CD4-positive, CD25-positive, alpha-beta regulatory T cell (primary cell): ENCODE data around the gene NBR1. TPM values are rescaled to one million over a fixed set of nuclear protein-coding genes. Genes with fewer than 3 reads are reported as not detected.
"Not testable (repeated sequence)": the region's sequence is repeated elsewhere in the genome, so short reads cannot be mapped to it uniquely, and the experiment has no call there.

ENCODE experiments used
- ATAC-seq, 2 donors: fragments of 150-1000 bp; cut with Tn5 transposase; one replicate each; pipeline ENCODE4 v1.10.0; 2021; ENCODE audit warnings: low read depth in 2 of 2, moderate number of reproducible peaks in 2 of 2, moderate library complexity in 1 of 2
- DNase-seq, 3 donors: peaks; one replicate each; pipeline versions ENCODE4 v3.0.0 to v3.0.0-alpha.2; 2012 to 2022; ENCODE audit warnings: mixed read lengths in 1 of 3
- H3K27ac ChIP-seq: one replicate; pipeline ENCODE4 v1.7.0; 2013; ENCODE audit warnings: mild to moderate bottlenecking, low read length; ENCODE audit not compliant: insufficient read depth, poor library complexity, severe bottlenecking
- H3K27me3 ChIP-seq: one replicate; pipeline ENCODE4 v1.7.0; 2013; ENCODE audit warnings: low read length; ENCODE audit not compliant: control insufficient read depth, insufficient read depth
- H3K36me3 ChIP-seq: one replicate; pipeline ENCODE4 v1.7.0; 2013; ENCODE audit warnings: mild to moderate bottlenecking, low read length, moderate library complexity; ENCODE audit not compliant: control insufficient read depth, insufficient read depth
- H3K4me1 ChIP-seq: 2 replicates; pipeline ENCODE4 v1.7.0; 2013; ENCODE audit warnings: mild to moderate bottlenecking, low read length; ENCODE audit not compliant: insufficient read depth, control insufficient read depth, poor library complexity, severe bottlenecking
- H3K4me3 ChIP-seq: one replicate; pipeline ENCODE4 v1.7.0; 2013; ENCODE audit warnings: low read depth, mild to moderate bottlenecking, low read length, moderate library complexity
- H3K9me3 ChIP-seq, 2 experiments: 1 replicate in 1 of 2; 2 replicates in 1 of 2; pipeline ENCODE4 v1.7.0; 2013; ENCODE audit warnings: low read length in 2 of 2, mild to moderate bottlenecking in 1 of 2, moderate library complexity in 1 of 2; ENCODE audit not compliant: control insufficient read depth in 2 of 2
- H3K27ac Mint-ChIP-seq, 3 donors: one replicate each; pipeline ENCODE4 v1.8.0; 2020 to 2022; ENCODE audit warnings: mild to moderate bottlenecking in 3 of 3, mixed read lengths in 3 of 3, moderate library complexity in 2 of 3
- H3K27me3 Mint-ChIP-seq: one replicate; pipeline ENCODE4 v1.8.0; 2022; ENCODE audit warnings: mild to moderate bottlenecking, mixed read lengths
- H3K36me3 Mint-ChIP-seq: one replicate; pipeline ENCODE4 v1.8.0; 2020; ENCODE audit warnings: mixed read lengths
- H3K4me1 Mint-ChIP-seq, 4 donors: one replicate each; pipeline ENCODE4 v1.8.0; 2020 to 2022; ENCODE audit warnings: mixed read lengths in 4 of 4, mild to moderate bottlenecking in 1 of 4
- H3K4me3 Mint-ChIP-seq, 4 donors: one replicate each; pipeline ENCODE4 v1.8.0; 2020 to 2022; ENCODE audit warnings: mild to moderate bottlenecking in 4 of 4, mixed read lengths in 4 of 4, moderate library complexity in 3 of 4
- H3K9me3 Mint-ChIP-seq, 7 donors: one replicate each; pipeline ENCODE4 v1.8.0; 2020 to 2022; ENCODE audit warnings: mixed read lengths in 7 of 7, mild to moderate bottlenecking in 3 of 7, moderate library complexity in 2 of 7
- polyA plus RNA-seq, 4 donors: library from polyadenylated mRNA; unstranded; fragments of 300-500 nt; fragmentation: Illumina TruSeq; gene quantifications; one replicate each; pipeline ENCODE4 v1.2.3, GENCODE V29; 2021
- total RNA-seq: library from RNA; stranded (reverse); gene quantifications from one replicate; pipeline ENCODE4 v1.2.3, GENCODE V29; 2022

NBR1 gene
- total and polyA plus RNA-seq, 5 donors from 2014 or later, result 65.0 to 104 (median 94.6) TPM

DNA sequence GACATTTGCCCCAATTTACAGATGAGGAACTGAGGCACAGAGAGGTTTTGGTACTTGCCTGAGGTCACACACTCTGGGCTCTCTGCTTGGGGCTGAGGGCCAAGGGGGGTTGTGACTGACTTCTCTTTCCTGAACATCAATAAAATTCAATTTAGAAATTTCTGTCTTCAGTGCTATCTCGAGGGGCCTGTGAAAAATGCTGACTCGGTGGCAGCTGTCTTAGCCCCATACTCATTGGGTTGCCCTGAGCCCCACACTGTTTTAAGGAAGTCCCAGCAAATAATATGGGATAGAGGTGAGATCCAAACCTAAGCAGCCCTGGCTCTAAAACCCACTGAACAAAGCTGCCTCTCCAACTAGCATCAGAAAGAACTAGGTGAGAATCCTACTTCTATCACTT is 38.9 kb upstream of the NBR1 start:
- H3K9me3 ChIP-seq, result no peaks in the 10 kb centered on the region
- H3K27me3 ChIP-seq, result no peaks in the 10 kb centered on the region
- H3K4me1 Mint-ChIP-seq, result peaks cover 0 to 30% (median 13%) of the 10 kb centered on the region in 4 donors
- peaks cover 28% of the 10 kb centered on the region for H3K36me3 Mint-ChIP-seq
- H3K4me3 ChIP-seq, result no peak overlapping the region
- peaks cover 18% of the 10 kb centered on the region for H3K36me3 ChIP-seq
- no peak for ATAC-seq
- no peak overlapping the region for H3K4me3 Mint-ChIP-seq
- no peak overlapping the region for H3K27ac ChIP-seq
- peaks cover 0 to 2% (median 0%) of the 10 kb centered on the region in 7 donors for H3K9me3 Mint-ChIP-seq
- H3K4me1 ChIP-seq, result peaks cover 4% of the 10 kb centered on the region
- no peaks in the 10 kb centered on the region for H3K27me3 Mint-ChIP-seq
- DNase-seq, result no peak
- no peak overlapping the region for H3K27ac Mint-ChIP-seq

- not testable (repeated sequence) for H3K4me3 Mint-ChIP-seq, H3K27me3 Mint-ChIP-seq, H3K9me3 ChIP-seq, ATAC-seq, DNase-seq, H3K27me3 ChIP-seq, H3K27ac ChIP-seq, H3K4me1 ChIP-seq, H3K4me3 ChIP-seq, H3K9me3 Mint-ChIP-seq
- Mint-ChIP-seq H3K36me3 (peaks cover 22% of the 10 kb centered on the region), H3K27ac (peak overlapping the region in 2 of 3 donors; percentile 79 to 81), H3K4me1 (peaks cover 0 to 21% (median 11%) of the 10 kb centered on the region in 4 donors)
- H3K36me3 ChIP-seq, result peaks cover 16% of the 10 kb centered on the region
Measured at GRCh38 chr17:43133439-43133838, 37.6 kb upstream of the NBR1 start.

DNA sequence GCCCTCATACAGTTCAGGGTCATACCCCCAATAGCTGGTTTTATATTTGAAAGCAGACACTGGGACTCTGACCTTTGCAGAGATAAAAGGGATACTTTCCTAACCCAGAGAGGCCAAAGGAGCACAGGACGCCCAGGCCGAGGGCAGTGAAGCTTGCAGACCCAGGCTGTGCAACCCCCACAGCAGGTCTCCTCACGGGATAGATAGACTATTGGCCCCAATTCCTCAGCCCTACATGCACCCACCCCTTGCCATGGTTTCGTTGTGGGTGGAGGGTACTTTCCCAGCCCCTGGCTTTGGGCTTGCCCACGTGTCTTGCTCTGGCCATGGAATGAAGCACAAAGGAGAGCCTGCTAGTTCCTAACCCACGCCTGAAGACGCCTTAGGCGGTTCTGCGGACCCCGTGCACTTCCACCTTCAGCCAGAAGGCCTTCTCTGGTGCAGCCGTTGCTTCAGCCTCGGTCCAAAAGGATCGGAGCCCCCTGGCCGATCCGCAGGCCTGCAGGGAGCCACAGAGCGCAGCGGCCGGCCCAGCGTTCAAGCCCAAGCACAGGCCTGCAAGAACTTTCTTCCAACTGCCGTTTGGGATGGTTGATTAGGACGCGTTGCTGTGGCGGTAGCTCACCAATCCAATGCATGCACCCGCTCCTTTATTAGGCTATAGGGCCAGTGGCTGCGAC is 36.1 kb upstream of the NBR1 start:
- Histone ChIP-seq H3K4me3 (no peak overlapping the region), H3K4me1 (peaks cover 4% of the 10 kb centered on the region), H3K9me3 (no peaks in the 10 kb centered on the region), H3K36me3 (peaks cover 10% of the 10 kb centered on the region), H3K27me3 (no peaks in the 10 kb centered on the region), H3K27ac (no peak overlapping the region)
- ATAC-seq (no peak), DNase-seq (no peak)
- peaks cover 18% of the 10 kb centered on the region for H3K36me3 Mint-ChIP-seq
- H3K27me3 Mint-ChIP-seq, result no peaks in the 10 kb centered on the region
- H3K4me1 Mint-ChIP-seq, result peaks cover 0 to 13% (median 11%) of the 10 kb centered on the region in 4 donors
- H3K4me3 Mint-ChIP-seq, result no peak overlapping the region
- H3K9me3 Mint-ChIP-seq, result peaks cover 0 to 2% (median 0%) of the 10 kb centered on the region in 7 donors
- peak overlapping the region in 1 of 3 donors; percentile 38 for H3K27ac Mint-ChIP-seq

- Mint-ChIP-seq H3K4me3 (no peak overlapping the region), H3K27ac (no peak overlapping the region), H3K36me3 (peaks cover 21% of the 10 kb centered on the region), H3K27me3 (no peaks in the 10 kb centered on the region), H3K9me3 (peaks cover 0 to 2% (median 0%) of the 10 kb centered on the region in 7 donors), H3K4me1 (peaks cover 0 to 13% (median 11%) of the 10 kb centered on the region in 4 donors)
- H3K36me3 ChIP-seq, result peaks cover 10% of the 10 kb centered on the region
- no peak for ATAC-seq
- DNase-seq, result no peak
- H3K27me3 ChIP-seq, result no peaks in the 10 kb centered on the region
- H3K4me3 ChIP-seq, result no peak overlapping the region
- H3K9me3 ChIP-seq, result no peaks in the 10 kb centered on the region
- peaks cover 3% of the 10 kb centered on the region for H3K4me1 ChIP-seq
- no peak overlapping the region for H3K27ac ChIP-seq
Measured at GRCh38 chr17:43135454-43135819, 35.6 kb upstream of the NBR1 start.

- not testable (repeated sequence) for H3K4me1 ChIP-seq, H3K27ac ChIP-seq, H3K27me3 Mint-ChIP-seq, H3K27me3 ChIP-seq, H3K4me1 Mint-ChIP-seq, H3K9me3 ChIP-seq, DNase-seq, H3K4me3 ChIP-seq, ATAC-seq, H3K9me3 Mint-ChIP-seq, H3K27ac Mint-ChIP-seq, H3K4me3 Mint-ChIP-seq
- H3K36me3 Mint-ChIP-seq, result peaks cover 26% of the 10 kb centered on the region
- H3K36me3 ChIP-seq, result peaks cover 10% of the 10 kb centered on the region
Measured at GRCh38 chr17:43136574-43136973, 34.4 kb upstream of the NBR1 start.

GRCh38 chr17:43138531-43138930 is 32.5 kb upstream of the NBR1 start:
- H3K27ac ChIP-seq, H3K9me3 Mint-ChIP-seq, H3K4me3 Mint-ChIP-seq, H3K4me1 Mint-ChIP-seq, H3K27me3 ChIP-seq, H3K27ac Mint-ChIP-seq, H3K4me3 ChIP-seq, ATAC-seq, H3K36me3 ChIP-seq, H3K27me3 Mint-ChIP-seq, H3K4me1 ChIP-seq, DNase-seq, H3K9me3 ChIP-seq: not testable (repeated sequence)
- peaks cover 31% of the 10 kb centered on the region for H3K36me3 Mint-ChIP-seq

DNA sequence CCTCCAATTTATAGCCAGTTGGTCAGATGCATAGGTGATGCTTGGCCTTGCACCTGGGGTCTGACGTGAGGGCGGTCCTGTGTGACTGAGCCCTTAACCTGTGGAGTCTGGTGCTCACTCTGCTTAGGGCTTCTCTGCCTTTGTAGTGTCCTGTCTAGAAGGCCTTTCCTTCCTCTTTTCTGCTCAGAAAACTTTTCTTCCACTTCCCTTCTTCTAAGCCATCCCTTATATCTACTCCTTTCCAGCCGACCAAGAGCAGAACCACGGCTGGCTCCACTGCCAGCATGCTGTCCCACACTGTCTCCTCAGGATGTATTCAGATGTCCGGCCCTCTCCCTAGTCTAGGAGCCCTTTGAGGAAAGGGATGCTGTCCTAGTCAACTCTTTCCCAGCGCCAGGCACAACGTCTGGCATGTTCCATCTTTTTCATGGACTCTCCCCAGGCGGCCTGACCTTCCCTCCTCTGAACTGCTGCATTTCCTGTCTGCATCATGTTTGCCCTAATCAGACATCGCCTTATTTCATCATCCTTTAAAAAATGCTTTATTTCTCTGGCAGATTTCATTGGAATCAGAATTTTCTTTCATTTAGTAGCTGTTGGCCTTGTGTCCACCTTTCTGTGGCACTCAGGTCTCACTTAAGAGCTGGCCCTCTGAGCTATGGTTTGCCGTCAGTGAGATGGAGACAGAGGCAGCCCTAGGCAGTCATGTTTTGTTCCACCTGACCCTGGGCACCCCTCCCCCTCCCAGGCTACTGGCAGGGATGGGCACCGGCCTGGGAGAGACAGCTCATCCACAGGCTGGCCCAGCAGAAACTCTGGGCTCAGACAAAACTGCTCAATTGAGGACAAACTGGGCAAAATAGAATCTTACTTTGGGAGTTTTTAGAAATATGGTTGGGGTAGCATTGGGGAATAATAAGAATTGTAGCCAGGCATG is 30.4 kb upstream of the NBR1 start:
- Histone ChIP-seq H3K36me3 (no peaks in the 10 kb centered on the region), H3K4me1 (no peaks in the 10 kb centered on the region), H3K4me3 (no peak overlapping the region), H3K27me3 (no peaks in the 10 kb centered on the region), H3K27ac (no peak overlapping the region), H3K9me3 (no peaks in the 10 kb centered on the region)
- H3K27me3 Mint-ChIP-seq, result no peaks in the 10 kb centered on the region
- H3K9me3 Mint-ChIP-seq, result peaks cover 0 to 2% (median 0%) of the 10 kb centered on the region in 7 donors
- H3K27ac Mint-ChIP-seq, result no peak overlapping the region
- no peak for ATAC-seq
- no peak overlapping the region for H3K4me3 Mint-ChIP-seq
- H3K36me3 Mint-ChIP-seq, result peaks cover 18% of the 10 kb centered on the region
- DNase-seq, result no peak
- H3K4me1 Mint-ChIP-seq, result peaks cover 0 to 10% (median 9%) of the 10 kb centered on the region in 4 donors
